ENCODE measurements around the gene TNFRSF19.

GRCh38 chr13:23632741-23633140 is 62.5 kb downstream of the TNFRSF19 start:
- TF ChIP-seq POLR2A (IDR thresholded peaks at IDR 0.05) (no peak), CTCF (IDR thresholded peaks at IDR 0.05) (no peak)
